Measurements from ENCODE around the gene TMOD2. TPM values are rescaled to one million over a fixed set of nuclear protein-coding genes. Genes with fewer than 3 reads are reported as not detected.

The TMOD2 gene
- total RNA-seq, result 1 to 10 TPM; 5.7 to 6.7 TPM

GRCh38 chr15:51750792-51751696, at the start of gene TMOD2:
Gene TMOD2, plus strand, starts transcription at chr15:51751597. Its CDS starts 14,845 bp downstream, at chr15:51766442.
- ChIA-PET CTCF (interaction anchor here (1.5 kb wide), 1 partner anchor 14 kb away, joined by 4 read pairs; no protein-coding TSS in a partner anchor), POLR2A (interaction anchor here (0.6 to 1.1 kb wide), 2 partner anchors 14 to 529 kb away, joined by 3 to 7 read pairs; partner anchors contain the start of gene LYSMD2)

DNA sequence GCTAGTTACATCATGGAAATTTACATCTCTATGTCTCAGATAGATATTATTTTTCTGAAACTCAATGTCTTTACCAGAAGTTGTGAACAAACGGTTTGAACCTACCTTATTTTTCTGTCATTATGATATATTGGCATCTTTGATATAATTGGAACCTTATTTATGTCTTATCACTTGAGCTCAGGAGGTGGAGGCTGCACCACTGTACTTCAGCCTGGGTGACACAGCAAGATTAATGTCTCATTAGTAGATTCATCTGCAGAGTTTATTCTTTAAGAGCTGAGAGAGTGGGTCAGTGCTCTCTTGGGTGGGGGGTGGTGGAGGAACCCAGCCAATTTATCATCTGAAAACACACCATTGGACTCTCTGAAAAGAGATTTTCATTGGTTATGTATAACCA, 48.7 kb upstream of the TMOD2 start:
- CTCF ChIA-PET, result no interaction called here

GRCh38 chr15:51706291-51706690, 45.1 kb upstream of the TMOD2 start:
- ChIA-PET CTCF (interaction anchor here (1.0 kb wide), 1 partner anchor 70 kb away, joined by 7 read pairs; no protein-coding TSS in a partner anchor), POLR2A (no interaction called here)

More for the DNA sequence above, 48.7 kb upstream of the TMOD2 start:
- POLR2A ChIA-PET, result no interaction called here

DNA sequence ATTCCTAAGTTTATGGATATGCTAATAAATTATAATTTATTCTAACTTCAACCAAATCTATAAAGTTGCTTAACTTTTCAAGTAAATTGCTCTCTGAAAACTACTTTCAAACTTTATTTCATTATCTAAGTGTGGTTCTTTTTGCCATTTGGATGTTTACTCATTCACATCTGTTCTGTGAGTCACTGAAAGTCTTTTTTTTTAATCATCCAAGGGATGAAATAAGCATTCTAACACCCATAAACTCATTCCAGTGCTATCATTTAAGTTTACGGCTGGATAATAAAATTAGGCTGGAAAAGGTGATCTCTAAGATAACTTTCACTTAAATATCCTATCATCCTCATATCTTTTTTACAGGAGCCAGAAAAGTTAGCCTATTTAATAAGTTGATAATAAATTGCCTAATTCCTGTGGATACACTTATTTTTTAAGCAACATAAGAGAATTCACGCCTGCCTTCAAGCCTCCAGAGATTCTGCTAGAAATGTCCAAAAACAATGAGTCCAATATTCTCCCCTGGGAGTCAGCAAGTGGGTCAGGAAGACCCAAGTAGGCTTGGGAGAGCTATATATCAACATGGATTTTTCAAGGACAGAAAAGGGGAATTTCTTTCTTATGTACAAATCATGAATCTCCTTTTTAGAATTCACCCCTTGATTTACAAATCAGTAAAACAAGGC, 44.3 kb upstream of the TMOD2 start:
- ChIA-PET CTCF (no interaction called here), POLR2A (no interaction called here)

GRCh38 chr15:51708013-51708412, 43.4 kb upstream of the TMOD2 start:
- ChIA-PET POLR2A (no interaction called here), CTCF (no interaction called here)

DNA sequence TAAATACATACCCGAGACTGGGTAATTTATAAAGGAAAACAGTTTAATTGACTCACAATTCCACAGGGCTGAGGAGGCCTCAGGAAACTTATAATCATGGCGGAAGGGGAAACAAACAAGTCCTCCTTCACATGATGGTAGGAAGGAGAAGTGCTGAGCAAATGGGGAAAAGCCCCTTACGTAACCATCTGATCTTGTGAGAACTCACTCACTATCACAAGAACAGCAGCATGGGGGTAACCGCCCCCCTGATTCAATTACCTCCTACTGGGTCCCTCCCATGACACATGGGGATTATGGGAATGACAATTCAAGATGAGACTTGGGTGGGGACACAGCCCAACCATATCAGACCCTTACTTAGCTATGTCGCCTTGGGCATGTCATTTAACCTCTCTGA, 42.4 kb upstream of the TMOD2 start:
- ChIA-PET POLR2A (no interaction called here), CTCF (no interaction called here)

DNA sequence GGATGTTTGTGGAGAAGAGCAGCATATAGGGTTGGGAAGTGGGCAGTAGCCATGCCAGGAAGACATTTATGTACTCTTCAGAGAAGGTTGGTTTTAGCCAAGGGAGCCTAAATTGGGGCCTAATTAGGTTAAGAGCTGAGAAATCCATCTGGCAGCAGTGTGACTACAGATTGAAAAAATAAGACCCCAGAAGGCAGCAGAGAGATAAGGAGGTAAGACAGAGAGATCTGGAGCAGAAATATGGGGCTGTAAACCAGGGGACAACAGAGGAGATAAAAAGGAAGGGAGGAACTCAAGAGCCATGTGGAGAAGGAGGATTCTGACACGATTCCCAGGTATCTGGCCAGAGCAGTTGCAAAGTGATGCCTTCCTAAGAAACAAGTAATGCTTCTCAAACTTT, 37.2 kb upstream of the TMOD2 start:
- POLR2A ChIA-PET, result no interaction called here
- CTCF ChIA-PET, result interaction anchor here (1.5 kb wide), 1 partner anchor 17 kb away, joined by 4 read pairs; no protein-coding TSS in a partner anchor

DNA sequence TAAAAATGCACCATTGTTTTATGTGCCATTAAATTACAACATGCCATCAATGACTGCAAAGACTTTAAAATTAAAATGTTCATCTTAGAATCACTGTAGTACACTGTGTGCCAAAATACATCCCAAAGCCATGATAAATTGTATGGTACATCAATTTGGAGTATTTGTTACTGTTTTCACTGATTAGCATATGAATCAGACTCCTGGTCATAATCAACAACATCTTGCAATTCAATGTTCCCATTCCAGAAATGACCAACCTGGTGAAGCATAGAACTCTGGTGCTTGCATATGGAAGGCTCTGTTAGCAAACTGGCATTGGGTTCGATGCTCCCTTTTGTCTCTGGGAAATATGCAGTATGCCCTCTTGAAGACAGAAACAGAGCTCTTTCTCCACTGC, 36.5 kb upstream of the TMOD2 start:
- POLR2A ChIA-PET, result no interaction called here
- CTCF ChIA-PET, result interaction anchor here (1.5 kb wide), 1 partner anchor 17 kb away, joined by 4 read pairs; no protein-coding TSS in a partner anchor

DNA sequence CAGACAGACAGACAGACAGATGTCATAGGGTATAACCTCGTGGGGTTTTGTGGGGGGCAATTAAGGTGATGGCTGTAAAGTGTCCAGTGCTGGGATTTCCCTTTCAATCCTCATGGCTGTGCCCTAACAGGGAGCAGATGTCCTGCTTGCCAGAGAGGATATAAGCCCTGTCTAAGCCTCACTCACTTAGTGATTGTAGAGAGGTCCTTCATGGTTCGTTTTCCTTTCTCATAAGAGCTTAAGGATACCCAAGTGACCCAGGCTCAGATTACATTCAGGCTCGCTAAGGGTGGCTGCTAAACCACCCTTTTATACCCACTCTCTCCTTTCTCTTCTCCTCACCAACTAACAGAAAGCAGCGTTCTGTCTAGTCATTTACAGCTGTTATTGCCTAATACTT, 33.2 kb upstream of the TMOD2 start:
- CTCF ChIA-PET, result no interaction called here

DNA sequence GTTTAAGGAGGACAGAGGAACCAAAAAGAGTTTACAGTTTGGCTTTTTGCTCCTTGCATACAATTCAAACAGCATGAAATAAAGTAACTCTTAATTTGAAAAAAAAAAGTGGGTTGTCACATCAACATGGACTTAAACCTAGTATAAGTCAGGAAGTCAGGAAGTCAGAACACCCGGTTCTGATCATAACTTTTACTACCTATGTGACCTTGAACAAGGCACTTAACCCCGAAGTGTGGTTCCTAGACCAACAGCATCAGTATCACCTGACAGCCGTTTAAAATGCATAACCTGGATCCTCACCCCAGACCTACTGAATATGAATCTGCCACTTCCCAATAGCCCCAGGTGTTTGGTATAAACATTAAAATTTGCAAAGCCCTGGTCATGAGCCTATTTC, 32.7 kb upstream of the TMOD2 start:
- ChIA-PET POLR2A (no interaction called here), CTCF (no interaction called here)

More for the DNA sequence above, 33.2 kb upstream of the TMOD2 start:
- POLR2A ChIA-PET, result no interaction called here

DNA sequence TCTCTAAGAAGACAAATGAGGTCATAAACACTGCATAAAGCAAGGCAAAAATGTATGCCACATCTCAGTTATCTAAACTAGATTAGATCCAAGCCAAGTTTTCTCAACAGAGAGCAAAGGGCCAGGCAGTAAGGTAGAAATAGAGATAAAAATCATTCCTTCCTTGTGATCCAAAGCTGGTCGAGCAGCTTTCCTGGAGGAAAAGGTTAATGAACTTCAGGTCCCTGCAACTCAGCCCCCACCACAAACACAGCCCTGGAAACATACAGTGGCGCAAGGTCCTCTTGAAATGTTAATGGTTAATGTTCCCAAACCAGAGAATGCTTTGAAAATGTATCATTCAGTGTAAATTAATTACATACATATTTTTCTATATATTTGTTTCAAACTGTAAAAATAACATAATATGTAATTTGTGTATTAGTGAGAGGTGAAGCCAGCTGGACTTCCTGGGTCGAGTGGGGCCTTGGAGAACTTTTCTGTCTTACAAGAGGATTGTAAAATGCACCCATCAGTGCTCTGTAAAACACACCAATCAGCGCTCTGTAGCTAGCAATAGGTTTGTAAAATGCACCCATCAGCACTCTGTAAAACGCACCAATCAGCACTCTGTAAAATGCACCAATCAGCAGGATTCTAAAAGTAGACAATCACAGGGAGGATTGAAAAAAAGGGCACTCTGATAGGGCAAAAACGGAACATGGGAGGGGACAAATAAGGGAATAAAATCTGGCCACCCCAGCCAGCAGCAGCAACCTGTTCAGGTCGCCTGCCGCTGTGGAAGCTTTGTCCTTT, 31.0 kb upstream of the TMOD2 start:
- ChIA-PET CTCF (no interaction called here), POLR2A (interaction anchor here (1.0 kb wide), 1 partner anchor 16 kb away, joined by 3 read pairs; no protein-coding TSS in a partner anchor)

DNA sequence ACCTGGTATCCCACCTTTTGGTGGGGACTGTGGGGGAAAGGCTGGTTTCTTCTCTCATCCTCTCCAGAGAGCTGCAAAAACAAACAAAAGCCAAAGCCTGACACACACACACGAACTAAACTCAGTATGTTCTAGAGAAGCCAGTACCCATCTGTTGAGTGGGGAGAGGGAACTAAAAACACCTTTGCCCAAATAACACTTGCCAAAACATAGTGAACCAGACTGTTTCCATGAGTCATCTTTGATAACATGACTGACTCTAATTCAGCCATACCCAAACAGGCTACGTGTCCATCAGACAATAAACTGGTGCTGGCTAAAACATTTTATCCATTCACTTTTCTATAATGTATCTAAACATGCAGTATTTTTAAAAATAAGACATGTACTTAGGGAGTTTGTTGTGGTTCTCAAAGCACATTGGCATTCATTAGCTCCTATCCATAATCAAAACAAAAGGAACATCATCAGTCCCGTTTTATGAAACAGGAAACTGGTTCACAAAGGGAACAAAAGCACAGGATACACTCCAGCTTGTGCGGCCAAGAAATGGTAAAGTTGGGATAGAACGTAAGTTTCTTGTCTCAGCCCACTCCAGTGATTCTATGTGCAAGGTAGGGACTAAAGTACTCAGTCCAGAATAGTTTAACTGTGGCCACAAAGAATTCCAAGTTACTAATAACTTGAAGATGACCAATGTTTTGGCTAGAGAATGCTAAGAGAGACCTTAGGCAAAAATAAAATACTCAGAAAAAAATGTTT, 30.0 kb upstream of the TMOD2 start:
- ChIA-PET CTCF (interaction anchor here (1.1 kb wide), 1 partner anchor 55 kb away, joined by 5 read pairs; no protein-coding TSS in a partner anchor), POLR2A (no interaction called here)

DNA sequence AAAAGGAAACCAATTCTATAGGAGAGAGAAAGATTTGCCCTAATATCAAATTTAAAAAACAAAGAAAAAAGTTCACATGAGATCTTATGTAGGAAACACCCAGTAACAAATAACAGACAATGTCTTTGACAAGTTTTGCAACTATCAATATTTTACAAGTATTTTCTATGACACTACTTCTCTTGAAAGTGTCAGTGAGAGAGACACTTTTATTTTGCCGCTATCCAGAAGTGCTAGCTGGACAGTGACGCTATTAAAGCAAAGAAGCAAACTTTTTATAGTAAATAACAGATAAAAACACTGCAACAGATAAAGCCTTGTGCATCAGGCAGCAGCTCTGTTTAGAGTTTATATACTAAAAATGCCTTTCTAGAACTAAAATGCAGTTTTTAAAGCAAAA, 27.2 kb upstream of the TMOD2 start:
- CTCF ChIA-PET, result no interaction called here

GRCh38 chr15:51724673-51725072, 26.7 kb upstream of the TMOD2 start:
- ChIA-PET CTCF (no interaction called here), POLR2A (no interaction called here)

More for the DNA sequence above, 27.2 kb upstream of the TMOD2 start:
- POLR2A ChIA-PET, result no interaction called here

DNA sequence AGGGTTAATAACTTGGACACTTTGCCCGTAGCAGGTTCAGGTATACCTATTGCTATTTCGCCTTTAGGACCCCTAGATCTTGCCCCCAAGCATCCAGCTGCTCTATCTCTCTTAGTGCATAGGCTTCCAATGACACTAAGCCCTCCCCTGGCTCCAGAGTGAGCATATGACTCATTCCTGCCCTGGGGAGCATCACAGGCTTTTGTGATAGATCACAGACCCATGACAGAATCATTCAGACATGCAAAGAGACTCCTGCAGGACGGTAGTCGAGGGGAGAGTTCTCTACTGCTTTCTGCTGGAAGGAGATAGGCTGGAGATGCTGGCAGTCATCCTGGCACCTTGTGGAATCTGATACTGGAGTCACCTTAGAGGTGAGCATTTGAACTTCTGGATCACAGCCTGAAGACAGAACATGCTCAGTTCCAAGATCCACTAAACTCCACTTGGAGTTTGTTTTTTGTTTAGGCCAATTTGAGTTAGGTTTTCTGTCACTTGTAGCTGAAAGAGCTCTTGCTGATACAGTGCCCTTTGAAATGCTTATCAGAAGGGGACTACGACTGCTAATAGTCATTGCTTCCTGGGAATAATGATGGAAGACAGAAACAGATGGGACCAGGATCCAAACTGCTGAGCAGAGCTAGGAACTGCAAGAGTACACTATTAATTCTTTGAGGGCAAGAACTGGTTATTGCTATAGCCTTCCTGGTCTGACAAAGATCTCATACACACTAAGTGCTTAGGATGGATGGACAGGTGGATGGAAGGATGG, 24.9 kb upstream of the TMOD2 start:
- CTCF ChIA-PET, result interaction anchor here (0.5 kb wide), 1 partner anchor 296 kb away, joined by 3 read pairs; no protein-coding TSS in a partner anchor

GRCh38 chr15:51727141-51727897, 24.1 kb upstream of the TMOD2 start:
- CTCF ChIA-PET, result no interaction called here
- POLR2A ChIA-PET, result no interaction called here

More for the DNA sequence above, 24.9 kb upstream of the TMOD2 start:
- POLR2A ChIA-PET, result no interaction called here

DNA sequence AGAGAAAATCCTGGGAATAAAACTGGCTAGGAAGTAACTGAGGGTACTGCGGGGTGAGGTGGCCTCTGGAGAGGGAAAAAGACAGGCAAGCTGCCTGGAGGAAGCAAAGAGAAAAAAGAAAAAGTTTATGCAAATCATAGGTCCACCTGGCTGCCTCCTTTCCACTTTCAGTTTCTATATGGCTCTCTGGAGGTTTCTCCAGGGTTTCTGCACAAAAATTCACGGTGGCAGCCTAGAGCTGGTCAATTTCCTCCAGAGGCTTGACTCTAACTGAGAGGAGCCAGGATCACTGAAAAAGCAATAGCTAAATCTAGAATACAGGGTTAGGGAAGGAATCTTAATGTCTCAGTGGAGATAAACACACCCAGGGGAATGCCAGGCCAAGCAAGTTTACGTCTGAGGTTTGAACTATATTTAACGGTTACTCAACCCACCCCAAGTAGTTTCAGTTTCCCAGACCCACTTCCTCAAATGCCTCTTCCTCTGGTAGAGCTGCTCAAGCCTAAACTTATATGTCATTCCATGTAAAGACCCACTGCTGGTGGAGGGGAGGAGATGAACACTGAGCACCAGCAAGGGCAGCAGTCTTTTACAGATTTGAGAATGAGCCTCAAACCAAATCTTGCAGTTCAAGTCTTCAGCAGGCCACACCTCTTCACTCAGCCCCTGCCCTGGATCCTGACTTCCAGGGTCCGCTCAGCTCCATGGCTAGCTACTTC, 19.7 kb upstream of the TMOD2 start:
- ChIA-PET POLR2A (interaction anchor here (1.2 kb wide), 1 partner anchor 109 kb away, joined by 3 read pairs; the partner anchor contains the start of gene DMXL2), CTCF (interaction anchor here (0.8 to 3.6 kb wide), 3 partner anchors 17 to 81 kb away, joined by 4 to 13 read pairs (median 8); no protein-coding TSS in a partner anchor)
